WTC11 (cell line): ENCODE data around the gene PFDN1. TPM values are rescaled to one million over a fixed set of nuclear protein-coding genes. Genes with fewer than 3 reads are reported as not detected.

Source experiments
- ATAC-seq: fragments of 200-7000 bp; cut with Tn5 transposase; 2 replicates; pipeline ENCODE4 v1.10.0; 2021; ENCODE audit warnings: mild to moderate bottlenecking, moderate library complexity
- CTCF ChIA-PET: fragments of 300-600 bp; sonication (Branson Sonifier 250); formaldehyde crosslinking; loops from one replicate; lab custom pipeline; 2021; ENCODE audit warnings: antibody characterized with exemption; lab: Charles Lee
- POLR2A ChIA-PET: fragments of 350-600 bp; sonication (Branson Sonifier 250); formaldehyde crosslinking; loops from one replicate; lab custom pipeline; 2021; ENCODE audit warnings: antibody characterized with exemption; lab: Charles Lee
- DNase-seq: peaks from one replicate; pipeline ENCODE4 v3.0.0; 2021; ENCODE audit warnings: low spot score
- H3K27ac Mint-ChIP-seq: 2 replicates; pipeline ENCODE4 v1.8.0; 2021; ENCODE audit warnings: mixed read lengths
- H3K27me3 Mint-ChIP-seq: 2 replicates; pipeline ENCODE4 v1.8.0; 2021; ENCODE audit warnings: low read depth, mild to moderate bottlenecking, moderate library complexity, mixed read lengths
- H3K36me3 Mint-ChIP-seq: 2 replicates; pipeline ENCODE4 v1.8.0; 2021; ENCODE audit warnings: mixed read lengths
- H3K4me1 Mint-ChIP-seq: 2 replicates; pipeline ENCODE4 v1.8.0; 2022; ENCODE audit warnings: mixed read lengths
- H3K4me3 Mint-ChIP-seq: 2 replicates; pipeline ENCODE4 v1.8.0; 2021; ENCODE audit warnings: mild to moderate bottlenecking, moderate library complexity, mixed read lengths
- H3K9me3 Mint-ChIP-seq: 2 replicates; pipeline ENCODE4 v1.8.0; 2021; ENCODE audit warnings: mixed read lengths
- HMGA2 ChIP-seq: fragments of 250-450 bp; sonication (Bioruptor Pico); IDR thresholded peaks from 2 replicates; pipeline ENCODE4 v1.4.0; 2021; ENCODE audit warnings: mild to moderate bottlenecking, moderate library complexity
- JAZF1 ChIP-seq: fragments of 250-450 bp; sonication (Bioruptor Pico); IDR thresholded peaks from 2 replicates; pipeline ENCODE4 v1.9.0; 2021; ENCODE audit warnings: moderate library complexity, mild to moderate bottlenecking, inconsistent platforms
- JUN ChIP-seq: sonication (generic); formaldehyde crosslinking; IDR thresholded peaks from 2 replicates; pipeline ENCODE4 v1.8.0; 2023; ENCODE audit warnings: mild to moderate bottlenecking, missing genetic modification reagents
- NFYB ChIP-seq: sonication (generic); formaldehyde crosslinking; conservative IDR thresholded peaks from 2 replicates; pipeline ENCODE4 v1.8.0; 2022; ENCODE audit warnings: low read depth, missing genetic modification reagents
- NR1H2 ChIP-seq: sonication (generic); formaldehyde crosslinking; IDR thresholded peaks from 2 replicates; pipeline ENCODE4 v1.9.0; 2021; ENCODE audit warnings: mild to moderate bottlenecking, moderate library complexity, missing genetic modification reagents
- NR2C2 ChIP-seq: sonication (generic); formaldehyde crosslinking; IDR thresholded peaks from 2 replicates; pipeline ENCODE4 v1.8.0; 2022; ENCODE audit warnings: mild to moderate bottlenecking, missing genetic modification reagents
- SMAD4 ChIP-seq: sonication (generic); formaldehyde crosslinking; IDR thresholded peaks from 2 replicates; pipeline ENCODE4 v1.8.0; 2022; ENCODE audit warnings: mild to moderate bottlenecking, missing genetic modification reagents
- SOX15 ChIP-seq: fragments of 250-450 bp; sonication (Bioruptor Pico); IDR thresholded peaks from 2 replicates; pipeline ENCODE4 v1.9.0; 2021; ENCODE audit warnings: mild to moderate bottlenecking
- SP1 ChIP-seq: sonication (generic); formaldehyde crosslinking; conservative IDR thresholded peaks from 2 replicates; pipeline ENCODE4 v1.8.1; 2022; ENCODE audit warnings: missing genetic modification reagents
- ZNF396 ChIP-seq: fragments of 250-450 bp; sonication (Bioruptor Pico); IDR thresholded peaks from 2 replicates; pipeline ENCODE4 v1.8.0; 2021; ENCODE audit warnings: mild to moderate bottlenecking, moderate library complexity, borderline replicate concordance
- ZNF416 ChIP-seq: fragments of 250-450 bp; sonication (Bioruptor Pico); IDR thresholded peaks from 2 replicates; pipeline ENCODE4 v1.9.0; 2021; ENCODE audit warnings: mild to moderate bottlenecking, inconsistent platforms
- total RNA-seq: library from RNA; stranded (reverse); gene quantifications from 3 replicates; pipeline ENCODE4 v1.2.3, GENCODE V29; 2021
- TF ChIP-seq, protein P1 (sequence below): sonication (generic); formaldehyde crosslinking; IDR thresholded peaks from 2 replicates; pipeline ENCODE4 v1.8.1; 2023; ENCODE audit warnings: mild to moderate bottlenecking, missing genetic modification reagents
- TF ChIP-seq, protein P2 (sequence below): sonication (generic); formaldehyde crosslinking; IDR thresholded peaks from 2 replicates; pipeline ENCODE4 v1.8.1; 2023; ENCODE audit warnings: mild to moderate bottlenecking, missing genetic modification reagents
- TF ChIP-seq, protein P3 (sequence below): sonication (generic); formaldehyde crosslinking; IDR thresholded peaks from 2 replicates; pipeline ENCODE4 v1.8.1; 2022; ENCODE audit warnings: low read depth, mild to moderate bottlenecking, moderate library complexity, missing genetic modification reagents, borderline replicate concordance
- TF ChIP-seq, protein P4 (sequence below): sonication (generic); formaldehyde crosslinking; IDR thresholded peaks from 2 replicates; pipeline ENCODE4 v1.8.0; 2023; ENCODE audit warnings: mild to moderate bottlenecking, missing genetic modification reagents
- TF ChIP-seq, protein P5 (sequence below): sonication (generic); formaldehyde crosslinking; IDR thresholded peaks from 2 replicates; pipeline ENCODE4 v1.8.1; 2022; ENCODE audit warnings: mild to moderate bottlenecking, moderate library complexity, missing genetic modification reagents
- TF ChIP-seq, protein P6 (sequence below): sonication (generic); formaldehyde crosslinking; IDR thresholded peaks from 2 replicates; pipeline ENCODE4 v1.8.1; 2022; ENCODE audit warnings: missing genetic modification reagents, borderline replicate concordance
- TF ChIP-seq, protein P7 (sequence below): sonication (generic); formaldehyde crosslinking; conservative IDR thresholded peaks from 2 replicates; pipeline ENCODE4 v1.8.1; 2023; ENCODE audit warnings: mild to moderate bottlenecking, low read depth, missing genetic modification reagents, moderate library complexity
- TF ChIP-seq, protein P8 (sequence below): fragments of 250-450 bp; sonication (Bioruptor Pico); IDR thresholded peaks from 2 replicates; pipeline ENCODE4 v1.9.0; 2021; ENCODE audit warnings: moderate library complexity, mild to moderate bottlenecking, inconsistent platforms, borderline replicate concordance

PFDN1 gene
- total RNA-seq, 1 experiment from 2014 or later: 44.1 TPM

DNA sequence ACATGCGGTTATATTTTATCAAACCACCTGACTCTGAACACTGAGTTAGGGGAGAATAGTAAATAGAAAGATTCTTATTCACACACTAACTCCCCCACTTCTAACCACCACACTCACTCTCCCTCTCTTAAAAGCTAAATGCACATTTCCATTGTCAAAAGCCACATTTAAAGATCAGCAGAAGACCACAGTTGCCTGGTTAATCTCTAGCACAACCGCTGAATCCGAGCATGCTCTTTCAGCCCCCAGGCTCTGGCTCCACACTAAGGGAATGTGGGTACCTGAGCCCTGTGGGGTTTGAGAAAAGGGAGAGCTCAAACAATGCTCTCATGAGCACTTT lies 35.7 kb downstream of the PFDN1 start:
- DNase-seq (no peak), ATAC-seq (no peak; the same call in 1 of the 2 replicates)
- no peaks in the 10 kb centered on the region for H3K27me3 Mint-ChIP-seq
- no peaks in the 10 kb centered on the region for H3K9me3 Mint-ChIP-seq
- ChIA-PET POLR2A (no interaction called here), CTCF (interaction anchor here (0.6 to 2.7 kb wide), 3 partner anchors 25 to 92 kb away, joined by 3 to 9 read pairs (median 3); no protein-coding TSS in a partner anchor)
- no peaks in the 10 kb centered on the region for H3K36me3 Mint-ChIP-seq
- H3K27ac Mint-ChIP-seq: peak overlapping the region; percentile 61; the same call in 1 of the 2 replicates
- H3K4me1 Mint-ChIP-seq: peaks cover 22% of the 10 kb centered on the region
- no peak overlapping the region for H3K4me3 Mint-ChIP-seq
- no peak for TF ChIP-seq SOX15 (CRISPR knock-in tag)
- no peak for TF ChIP-seq ZNF416
- TF ChIP-seq, protein P1, sequence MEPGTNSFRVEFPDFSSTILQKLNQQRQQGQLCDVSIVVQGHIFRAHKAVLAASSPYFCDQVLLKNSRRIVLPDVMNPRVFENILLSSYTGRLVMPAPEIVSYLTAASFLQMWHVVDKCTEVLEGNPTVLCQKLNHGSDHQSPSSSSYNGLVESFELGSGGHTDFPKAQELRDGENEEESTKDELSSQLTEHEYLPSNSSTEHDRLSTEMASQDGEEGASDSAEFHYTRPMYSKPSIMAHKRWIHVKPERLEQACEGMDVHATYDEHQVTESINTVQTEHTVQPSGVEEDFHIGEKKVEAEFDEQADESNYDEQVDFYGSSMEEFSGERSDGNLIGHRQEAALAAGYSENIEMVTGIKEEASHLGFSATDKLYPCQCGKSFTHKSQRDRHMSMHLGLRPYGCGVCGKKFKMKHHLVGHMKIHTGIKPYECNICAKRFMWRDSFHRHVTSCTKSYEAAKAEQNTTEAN (CRISPR knock-in tag): no peak
- no peak for TF ChIP-seq HMGA2 (CRISPR knock-in tag)
- no peak for TF ChIP-seq NR1H2 (CRISPR knock-in tag)
- TF ChIP-seq, protein P2, sequence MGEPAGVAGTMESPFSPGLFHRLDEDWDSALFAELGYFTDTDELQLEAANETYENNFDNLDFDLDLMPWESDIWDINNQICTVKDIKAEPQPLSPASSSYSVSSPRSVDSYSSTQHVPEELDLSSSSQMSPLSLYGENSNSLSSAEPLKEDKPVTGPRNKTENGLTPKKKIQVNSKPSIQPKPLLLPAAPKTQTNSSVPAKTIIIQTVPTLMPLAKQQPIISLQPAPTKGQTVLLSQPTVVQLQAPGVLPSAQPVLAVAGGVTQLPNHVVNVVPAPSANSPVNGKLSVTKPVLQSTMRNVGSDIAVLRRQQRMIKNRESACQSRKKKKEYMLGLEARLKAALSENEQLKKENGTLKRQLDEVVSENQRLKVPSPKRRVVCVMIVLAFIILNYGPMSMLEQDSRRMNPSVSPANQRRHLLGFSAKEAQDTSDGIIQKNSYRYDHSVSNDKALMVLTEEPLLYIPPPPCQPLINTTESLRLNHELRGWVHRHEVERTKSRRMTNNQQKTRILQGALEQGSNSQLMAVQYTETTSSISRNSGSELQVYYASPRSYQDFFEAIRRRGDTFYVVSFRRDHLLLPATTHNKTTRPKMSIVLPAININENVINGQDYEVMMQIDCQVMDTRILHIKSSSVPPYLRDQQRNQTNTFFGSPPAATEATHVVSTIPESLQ (CRISPR knock-in tag): no peak
- TF ChIP-seq, protein P3, sequence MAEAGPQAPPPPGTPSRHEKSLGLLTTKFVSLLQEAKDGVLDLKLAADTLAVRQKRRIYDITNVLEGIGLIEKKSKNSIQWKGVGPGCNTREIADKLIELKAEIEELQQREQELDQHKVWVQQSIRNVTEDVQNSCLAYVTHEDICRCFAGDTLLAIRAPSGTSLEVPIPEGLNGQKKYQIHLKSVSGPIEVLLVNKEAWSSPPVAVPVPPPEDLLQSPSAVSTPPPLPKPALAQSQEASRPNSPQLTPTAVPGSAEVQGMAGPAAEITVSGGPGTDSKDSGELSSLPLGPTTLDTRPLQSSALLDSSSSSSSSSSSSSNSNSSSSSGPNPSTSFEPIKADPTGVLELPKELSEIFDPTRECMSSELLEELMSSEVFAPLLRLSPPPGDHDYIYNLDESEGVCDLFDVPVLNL (CRISPR knock-in tag): no peak
- no peak for TF ChIP-seq NFYB (CRISPR knock-in tag)
- TF ChIP-seq, protein P4, sequence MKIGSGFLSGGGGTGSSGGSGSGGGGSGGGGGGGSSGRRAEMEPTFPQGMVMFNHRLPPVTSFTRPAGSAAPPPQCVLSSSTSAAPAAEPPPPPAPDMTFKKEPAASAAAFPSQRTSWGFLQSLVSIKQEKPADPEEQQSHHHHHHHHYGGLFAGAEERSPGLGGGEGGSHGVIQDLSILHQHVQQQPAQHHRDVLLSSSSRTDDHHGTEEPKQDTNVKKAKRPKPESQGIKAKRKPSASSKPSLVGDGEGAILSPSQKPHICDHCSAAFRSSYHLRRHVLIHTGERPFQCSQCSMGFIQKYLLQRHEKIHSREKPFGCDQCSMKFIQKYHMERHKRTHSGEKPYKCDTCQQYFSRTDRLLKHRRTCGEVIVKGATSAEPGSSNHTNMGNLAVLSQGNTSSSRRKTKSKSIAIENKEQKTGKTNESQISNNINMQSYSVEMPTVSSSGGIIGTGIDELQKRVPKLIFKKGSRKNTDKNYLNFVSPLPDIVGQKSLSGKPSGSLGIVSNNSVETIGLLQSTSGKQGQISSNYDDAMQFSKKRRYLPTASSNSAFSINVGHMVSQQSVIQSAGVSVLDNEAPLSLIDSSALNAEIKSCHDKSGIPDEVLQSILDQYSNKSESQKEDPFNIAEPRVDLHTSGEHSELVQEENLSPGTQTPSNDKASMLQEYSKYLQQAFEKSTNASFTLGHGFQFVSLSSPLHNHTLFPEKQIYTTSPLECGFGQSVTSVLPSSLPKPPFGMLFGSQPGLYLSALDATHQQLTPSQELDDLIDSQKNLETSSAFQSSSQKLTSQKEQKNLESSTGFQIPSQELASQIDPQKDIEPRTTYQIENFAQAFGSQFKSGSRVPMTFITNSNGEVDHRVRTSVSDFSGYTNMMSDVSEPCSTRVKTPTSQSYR (CRISPR knock-in tag): no peak
- TF ChIP-seq, protein P5, sequence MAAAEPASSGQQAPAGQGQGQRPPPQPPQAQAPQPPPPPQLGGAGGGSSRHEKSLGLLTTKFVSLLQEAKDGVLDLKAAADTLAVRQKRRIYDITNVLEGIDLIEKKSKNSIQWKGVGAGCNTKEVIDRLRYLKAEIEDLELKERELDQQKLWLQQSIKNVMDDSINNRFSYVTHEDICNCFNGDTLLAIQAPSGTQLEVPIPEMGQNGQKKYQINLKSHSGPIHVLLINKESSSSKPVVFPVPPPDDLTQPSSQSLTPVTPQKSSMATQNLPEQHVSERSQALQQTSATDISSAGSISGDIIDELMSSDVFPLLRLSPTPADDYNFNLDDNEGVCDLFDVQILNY (CRISPR knock-in tag): no peak

DNA sequence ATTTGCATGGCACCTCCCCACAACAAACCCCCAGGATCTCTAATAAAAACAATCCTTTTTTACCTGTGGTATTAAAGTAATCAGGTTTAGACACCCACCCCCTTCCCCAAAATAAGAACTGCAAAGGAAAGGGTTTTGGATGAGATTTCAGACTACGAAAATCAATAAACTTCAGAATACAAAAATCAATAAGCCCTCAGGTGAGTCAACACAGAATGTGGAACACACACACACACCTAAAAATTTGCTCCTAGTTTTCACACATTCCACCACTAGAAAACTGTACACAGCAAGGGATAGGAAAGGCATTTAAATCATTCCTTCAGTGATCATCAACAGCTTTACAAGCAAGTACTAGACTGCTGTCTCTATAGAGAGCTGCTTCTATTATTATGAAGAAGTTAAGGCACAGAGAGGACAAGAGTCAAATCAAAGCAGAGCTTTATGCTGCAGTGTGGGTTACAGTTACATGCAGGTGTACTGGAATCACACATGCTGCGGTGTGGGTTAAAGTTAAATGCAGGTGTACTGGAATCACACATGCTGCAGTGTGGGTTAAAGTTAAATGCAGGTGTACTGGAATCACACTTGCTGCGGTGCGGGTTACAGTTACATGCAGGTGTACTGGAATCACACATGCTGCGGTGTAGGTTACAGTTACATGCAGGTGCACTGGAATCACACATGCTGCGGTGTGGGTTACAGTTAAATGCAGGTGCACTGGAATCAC lies 36.3 kb downstream of the PFDN1 start:
- no peaks in the 10 kb centered on the region for H3K9me3 Mint-ChIP-seq
- no peak overlapping the region for H3K4me3 Mint-ChIP-seq
- H3K27ac Mint-ChIP-seq: peak overlapping the region; percentile 80
- no peaks in the 10 kb centered on the region for H3K36me3 Mint-ChIP-seq
- ChIA-PET POLR2A (no interaction called here), CTCF (interaction anchor here (0.6 to 2.7 kb wide), 3 partner anchors 39 to 92 kb away, joined by 3 to 9 read pairs (median 3); partner anchors contain the start of gene HBEGF)
- ATAC-seq (no peak), DNase-seq (no peak)
- no peaks in the 10 kb centered on the region for H3K27me3 Mint-ChIP-seq
- H3K4me1 Mint-ChIP-seq: peaks cover 22% of the 10 kb centered on the region
- TF ChIP-seq ZNF396 (no peak), SMAD4 (CRISPR knock-in tag) (no peak), NR2C2 (CRISPR knock-in tag) (no peak), ZNF416 (no peak), JUN (no peak), JAZF1 (CRISPR knock-in tag) (no peak), SP1 (no peak)
- TF ChIP-seq, protein P6, sequence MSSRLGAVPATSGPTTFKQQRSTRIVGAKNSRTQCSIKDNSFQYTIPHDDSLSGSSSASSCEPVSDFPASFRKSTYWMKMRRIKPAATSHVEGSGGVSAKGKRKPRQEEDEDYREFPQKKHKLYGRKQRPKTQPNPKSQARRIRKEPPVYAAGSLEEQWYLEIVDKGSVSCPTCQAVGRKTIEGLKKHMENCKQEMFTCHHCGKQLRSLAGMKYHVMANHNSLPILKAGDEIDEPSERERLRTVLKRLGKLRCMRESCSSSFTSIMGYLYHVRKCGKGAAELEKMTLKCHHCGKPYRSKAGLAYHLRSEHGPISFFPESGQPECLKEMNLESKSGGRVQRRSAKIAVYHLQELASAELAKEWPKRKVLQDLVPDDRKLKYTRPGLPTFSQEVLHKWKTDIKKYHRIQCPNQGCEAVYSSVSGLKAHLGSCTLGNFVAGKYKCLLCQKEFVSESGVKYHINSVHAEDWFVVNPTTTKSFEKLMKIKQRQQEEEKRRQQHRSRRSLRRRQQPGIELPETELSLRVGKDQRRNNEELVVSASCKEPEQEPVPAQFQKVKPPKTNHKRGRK (CRISPR knock-in tag): no peak
- TF ChIP-seq, protein P7, sequence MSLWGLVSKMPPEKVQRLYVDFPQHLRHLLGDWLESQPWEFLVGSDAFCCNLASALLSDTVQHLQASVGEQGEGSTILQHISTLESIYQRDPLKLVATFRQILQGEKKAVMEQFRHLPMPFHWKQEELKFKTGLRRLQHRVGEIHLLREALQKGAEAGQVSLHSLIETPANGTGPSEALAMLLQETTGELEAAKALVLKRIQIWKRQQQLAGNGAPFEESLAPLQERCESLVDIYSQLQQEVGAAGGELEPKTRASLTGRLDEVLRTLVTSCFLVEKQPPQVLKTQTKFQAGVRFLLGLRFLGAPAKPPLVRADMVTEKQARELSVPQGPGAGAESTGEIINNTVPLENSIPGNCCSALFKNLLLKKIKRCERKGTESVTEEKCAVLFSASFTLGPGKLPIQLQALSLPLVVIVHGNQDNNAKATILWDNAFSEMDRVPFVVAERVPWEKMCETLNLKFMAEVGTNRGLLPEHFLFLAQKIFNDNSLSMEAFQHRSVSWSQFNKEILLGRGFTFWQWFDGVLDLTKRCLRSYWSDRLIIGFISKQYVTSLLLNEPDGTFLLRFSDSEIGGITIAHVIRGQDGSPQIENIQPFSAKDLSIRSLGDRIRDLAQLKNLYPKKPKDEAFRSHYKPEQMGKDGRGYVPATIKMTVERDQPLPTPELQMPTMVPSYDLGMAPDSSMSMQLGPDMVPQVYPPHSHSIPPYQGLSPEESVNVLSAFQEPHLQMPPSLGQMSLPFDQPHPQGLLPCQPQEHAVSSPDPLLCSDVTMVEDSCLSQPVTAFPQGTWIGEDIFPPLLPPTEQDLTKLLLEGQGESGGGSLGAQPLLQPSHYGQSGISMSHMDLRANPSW (CRISPR knock-in tag): no peak
- TF ChIP-seq, protein P5 (CRISPR knock-in tag): no peak
- TF ChIP-seq, protein P8, sequence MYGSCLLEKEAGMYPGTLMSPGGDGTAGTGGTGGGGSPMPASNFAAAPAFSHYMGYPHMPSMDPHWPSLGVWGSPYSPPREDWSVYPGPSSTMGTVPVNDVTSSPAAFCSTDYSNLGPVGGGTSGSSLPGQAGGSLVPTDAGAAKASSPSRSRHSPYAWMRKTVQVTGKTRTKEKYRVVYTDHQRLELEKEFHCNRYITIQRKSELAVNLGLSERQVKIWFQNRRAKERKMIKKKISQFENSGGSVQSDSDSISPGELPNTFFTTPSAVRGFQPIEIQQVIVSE: no peak
